ENCODE results near the gene ANKRD6.
A peak's percentile ranks its signal among the peaks of the same experiment; 100 is the strongest.
"Not testable (repeated sequence)": the region's sequence is repeated elsewhere in the genome, so short reads cannot be mapped to it uniquely, and the experiment has no call there.

Gene ANKRD6

DNA sequence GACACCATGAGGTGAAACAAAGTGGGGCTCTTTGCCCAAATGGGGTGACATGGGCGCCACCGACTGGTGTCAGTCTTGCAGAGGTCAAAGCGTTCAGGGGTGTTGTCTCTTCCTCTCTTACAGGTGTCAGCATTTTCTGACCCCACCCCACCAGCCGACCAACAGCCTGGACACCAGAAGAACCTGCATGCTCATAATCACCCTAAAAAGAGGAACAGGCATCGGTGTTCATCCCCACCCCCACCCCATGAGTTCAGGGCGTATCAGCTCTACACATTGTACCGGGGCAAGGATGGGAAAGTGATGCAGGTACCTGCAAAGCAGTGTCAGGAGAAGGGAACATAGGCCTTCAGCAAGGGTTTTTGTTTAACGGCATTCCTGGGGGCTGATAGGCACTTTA, 190.8 kb downstream of the ANKRD6 start:
- Histone ChIP-seq H3K9me3 (ENCODE audit: low read length) (no peaks in the 10 kb centered on the region), H3K36me3 (ENCODE audit: insufficient read depth, low read length) (peaks cover 67% of the 10 kb centered on the region), H2AFZ (ENCODE audit: low read depth, low read length) (no peak overlapping the region), H3K4me1 (ENCODE audit: insufficient read depth, low read length) (no peaks in the 10 kb centered on the region), H3K27me3 (ENCODE audit: insufficient read depth, low read length) (no peaks in the 10 kb centered on the region), H3K4me3 (ENCODE audit: low read length) (no peak overlapping the region)

- H3K4me1 ChIP-seq (ENCODE audit: insufficient read depth, low read length): no peaks in the 10 kb centered on the region
- peaks cover 77% of the 10 kb centered on the region for H3K36me3 ChIP-seq (ENCODE audit: insufficient read depth, low read length)
- H3K27me3 ChIP-seq (ENCODE audit: insufficient read depth, low read length): no peaks in the 10 kb centered on the region
- H3K4me3 ChIP-seq (ENCODE audit: low read length): no peak overlapping the region
- no peak overlapping the region for H2AFZ ChIP-seq (ENCODE audit: low read depth, low read length)
- no peaks in the 10 kb centered on the region for H3K9me3 ChIP-seq (ENCODE audit: low read length)
Measured at GRCh38 chr6:89630488-89630887, 197.5 kb downstream of the ANKRD6 start.

DNA sequence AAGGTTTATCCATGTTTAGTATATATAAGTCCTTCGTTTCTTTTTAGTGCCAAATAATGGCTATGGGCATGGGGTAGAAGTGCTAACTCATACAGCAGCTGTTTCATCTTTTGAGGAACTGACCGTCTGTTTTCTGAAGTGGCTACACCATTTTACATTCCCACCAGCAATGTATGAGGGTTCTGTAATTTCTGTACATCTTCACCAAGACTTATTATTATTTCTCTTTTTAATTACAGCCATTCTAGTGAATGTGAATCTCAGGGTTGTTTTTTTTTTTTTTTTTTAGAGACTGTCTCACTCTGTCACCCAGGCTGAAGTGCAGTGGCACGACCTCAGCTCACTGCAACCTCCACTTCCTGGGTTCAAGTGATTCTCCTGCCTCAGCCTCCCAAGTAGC, 203.5 kb downstream of the ANKRD6 start:
- not testable (repeated sequence) for H3K27me3 ChIP-seq (ENCODE audit: insufficient read depth, low read length); H3K4me3 ChIP-seq (ENCODE audit: low read length); H3K9me3 ChIP-seq (ENCODE audit: low read length); H2AFZ ChIP-seq (ENCODE audit: low read depth, low read length)
- Histone ChIP-seq H3K4me1 (ENCODE audit: insufficient read depth, low read length) (peaks cover 13% of the 10 kb centered on the region), H3K36me3 (ENCODE audit: insufficient read depth, low read length) (peaks cover 42% of the 10 kb centered on the region)

DNA sequence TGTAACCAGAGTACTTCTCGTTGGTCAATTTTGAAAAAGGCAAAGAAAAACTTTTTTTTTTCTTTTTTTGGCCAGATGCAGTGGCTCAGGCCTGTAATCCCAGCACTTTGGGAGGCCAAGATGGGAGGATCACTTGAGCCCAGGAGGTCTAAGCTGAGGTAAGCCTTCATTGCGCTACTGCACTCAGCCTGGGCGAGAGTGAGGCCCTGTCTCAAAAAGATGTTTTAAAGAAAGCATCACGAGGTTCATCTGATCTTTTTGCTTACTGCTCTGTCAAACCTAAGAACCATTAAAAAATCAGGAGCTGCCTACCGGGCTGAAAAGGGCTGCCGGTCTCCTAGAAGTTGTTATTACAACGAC, 205.0 kb downstream of the ANKRD6 start:
- no peaks in the 10 kb centered on the region for H3K27me3 ChIP-seq (ENCODE audit: insufficient read depth, low read length)
- H3K36me3 ChIP-seq (ENCODE audit: insufficient read depth, low read length): peaks cover 41% of the 10 kb centered on the region
- H3K4me3 ChIP-seq (ENCODE audit: low read length): peak overlapping the region; percentile 69
- H3K9me3 ChIP-seq (ENCODE audit: low read length): no peaks in the 10 kb centered on the region
- H2AFZ ChIP-seq (ENCODE audit: low read depth, low read length): peak overlapping the region; percentile 57
- peaks cover 15% of the 10 kb centered on the region for H3K4me1 ChIP-seq (ENCODE audit: insufficient read depth, low read length)

- no peaks in the 10 kb centered on the region for H3K9me3 ChIP-seq (ENCODE audit: low read length)
Measured at GRCh38 chr6:89638320-89639195, 205.6 kb downstream of the ANKRD6 start, which contains the start of gene LYRM2. Gene LYRM2 (minus strand): TSS chr6:89638747. CDS start chr6:89638716, 31 bp downstream.

GRCh38 chr6:89640804-89641203, 207.9 kb downstream of the ANKRD6 start:
- Histone ChIP-seq H3K4me1 (ENCODE audit: insufficient read depth, low read length) (peaks cover 23% of the 10 kb centered on the region), H3K36me3 (ENCODE audit: insufficient read depth, low read length) (peaks cover 35% of the 10 kb centered on the region)

More at GRCh38 chr6:89638320-89639195, 205.6 kb downstream of the ANKRD6 start, which contains the start of gene LYRM2:
- H2AFZ ChIP-seq (ENCODE audit: low read depth, low read length): peak within 1 kb of the TSS; percentile 57
- peaks cover 38% of the 10 kb centered on the region for H3K36me3 ChIP-seq (ENCODE audit: insufficient read depth, low read length)
- peaks cover 22% of the 10 kb centered on the region for H3K4me1 ChIP-seq (ENCODE audit: insufficient read depth, low read length)
- H3K4me3 ChIP-seq (ENCODE audit: low read length): peak within 1 kb of the TSS; percentile 69
- no peaks in the 10 kb centered on the region for H3K27me3 ChIP-seq (ENCODE audit: insufficient read depth, low read length)

DNA sequence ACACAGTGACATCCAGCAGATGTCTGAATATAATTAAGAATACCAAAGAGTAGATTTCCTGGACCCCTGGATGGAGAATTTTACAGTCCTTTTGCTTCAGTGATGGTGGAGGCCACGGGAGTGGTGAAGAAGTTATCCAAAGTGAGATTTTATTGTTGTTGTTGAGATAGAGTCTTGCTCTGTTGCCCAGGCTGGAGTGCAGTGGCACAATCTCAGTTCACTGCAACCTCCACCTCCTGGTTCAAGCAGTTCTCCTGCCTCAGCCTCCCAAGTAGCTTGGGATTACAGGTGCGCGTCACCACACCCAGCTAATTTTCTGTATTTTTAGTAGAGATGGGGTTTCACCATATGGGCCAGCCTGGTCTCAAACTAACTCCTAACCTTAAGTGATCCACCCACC, 208.6 kb downstream of the ANKRD6 start:
- peaks cover 36% of the 10 kb centered on the region for H3K36me3 ChIP-seq (ENCODE audit: insufficient read depth, low read length)
- not testable (repeated sequence) for H3K9me3 ChIP-seq (ENCODE audit: low read length); H3K27me3 ChIP-seq (ENCODE audit: insufficient read depth, low read length); H3K4me3 ChIP-seq (ENCODE audit: low read length); H2AFZ ChIP-seq (ENCODE audit: low read depth, low read length)
- peaks cover 23% of the 10 kb centered on the region for H3K4me1 ChIP-seq (ENCODE audit: insufficient read depth, low read length)

More at GRCh38 chr6:89640804-89641203, 207.9 kb downstream of the ANKRD6 start:
- Histone ChIP-seq H3K9me3 (ENCODE audit: low read length) (no peaks in the 10 kb centered on the region), H2AFZ (ENCODE audit: low read depth, low read length) (no peak overlapping the region), H3K4me3 (ENCODE audit: low read length) (no peak overlapping the region), H3K27me3 (ENCODE audit: insufficient read depth, low read length) (no peaks in the 10 kb centered on the region)

- Histone ChIP-seq H2AFZ (ENCODE audit: low read depth, low read length) (no peak overlapping the region), H3K36me3 (ENCODE audit: insufficient read depth, low read length) (peaks cover 45% of the 10 kb centered on the region)
Measured at GRCh38 chr6:89642956-89643355, 210.0 kb downstream of the ANKRD6 start.

DNA sequence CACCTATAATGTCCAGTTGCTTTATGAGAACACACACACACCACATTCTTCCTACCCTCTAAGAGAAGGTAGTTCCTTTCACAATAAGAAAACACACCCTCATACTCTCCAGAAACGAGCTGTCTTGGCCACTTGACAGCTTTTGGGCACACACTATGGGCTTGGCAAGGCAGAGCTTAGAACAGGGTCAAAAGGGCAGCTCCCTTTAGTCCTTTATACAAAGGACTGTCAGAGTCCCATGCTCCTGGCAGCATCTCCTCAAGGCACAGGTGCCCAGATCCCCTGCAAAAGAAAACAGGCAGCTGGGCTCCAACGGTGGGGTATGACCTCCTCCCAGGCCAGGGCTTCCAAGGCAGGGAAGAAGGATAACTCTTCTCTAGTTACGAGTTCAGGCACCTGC, 210.5 kb downstream of the ANKRD6 start:
- Histone ChIP-seq H3K9me3 (ENCODE audit: low read length) (no peaks in the 10 kb centered on the region), H2AFZ (ENCODE audit: low read depth, low read length) (no peak overlapping the region), H3K4me1 (ENCODE audit: insufficient read depth, low read length) (peaks cover 16% of the 10 kb centered on the region), H3K27me3 (ENCODE audit: insufficient read depth, low read length) (no peaks in the 10 kb centered on the region), H3K36me3 (ENCODE audit: insufficient read depth, low read length) (peaks cover 50% of the 10 kb centered on the region), H3K4me3 (ENCODE audit: low read length) (no peak overlapping the region)

More at GRCh38 chr6:89642956-89643355, 210.0 kb downstream of the ANKRD6 start:
- no peaks in the 10 kb centered on the region for H3K27me3 ChIP-seq (ENCODE audit: insufficient read depth, low read length)
- no peak overlapping the region for H3K4me3 ChIP-seq (ENCODE audit: low read length)
- H3K9me3 ChIP-seq (ENCODE audit: low read length): no peaks in the 10 kb centered on the region
- H3K4me1 ChIP-seq (ENCODE audit: insufficient read depth, low read length): peaks cover 18% of the 10 kb centered on the region

GRCh38 chr6:89644864-89645263, 211.9 kb downstream of the ANKRD6 start:
- Histone ChIP-seq H3K4me3 (ENCODE audit: low read length) (no peak overlapping the region), H3K9me3 (ENCODE audit: low read length) (no peaks in the 10 kb centered on the region), H2AFZ (ENCODE audit: low read depth, low read length) (no peak overlapping the region), H3K4me1 (ENCODE audit: insufficient read depth, low read length) (peaks cover 10% of the 10 kb centered on the region), H3K27me3 (ENCODE audit: insufficient read depth, low read length) (no peaks in the 10 kb centered on the region), H3K36me3 (ENCODE audit: insufficient read depth, low read length) (peaks cover 61% of the 10 kb centered on the region)

DNA sequence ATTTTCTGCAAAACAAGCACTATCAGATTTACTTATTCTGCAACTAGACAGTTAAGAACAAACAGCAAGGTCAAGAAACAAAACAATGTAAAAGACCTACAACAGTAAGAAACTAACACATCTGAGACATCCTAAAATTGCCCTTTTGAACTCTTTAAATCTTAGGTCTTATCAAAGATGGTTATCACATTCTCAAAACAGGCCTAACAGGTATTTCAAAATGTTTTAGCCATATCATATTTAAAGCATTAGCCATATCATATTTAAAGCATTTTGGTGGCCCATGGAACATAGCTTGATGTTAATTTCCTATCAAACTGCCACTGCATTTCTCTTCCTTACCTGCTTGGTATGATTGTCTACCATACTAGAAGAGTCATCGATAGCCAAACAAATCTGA, 216.7 kb downstream of the ANKRD6 start:
- Histone ChIP-seq H3K36me3 (ENCODE audit: insufficient read depth, low read length) (peaks cover 70% of the 10 kb centered on the region), H3K4me3 (ENCODE audit: low read length) (no peak overlapping the region), H2AFZ (ENCODE audit: low read depth, low read length) (no peak overlapping the region), H3K27me3 (ENCODE audit: insufficient read depth, low read length) (no peaks in the 10 kb centered on the region), H3K9me3 (ENCODE audit: low read length) (no peaks in the 10 kb centered on the region), H3K4me1 (ENCODE audit: insufficient read depth, low read length) (no peaks in the 10 kb centered on the region)

GRCh38 chr6:89650579-89650978, 217.6 kb downstream of the ANKRD6 start:
- Histone ChIP-seq H3K4me3 (ENCODE audit: low read length) (no peak overlapping the region), H3K9me3 (ENCODE audit: low read length) (no peaks in the 10 kb centered on the region), H3K4me1 (ENCODE audit: insufficient read depth, low read length) (no peaks in the 10 kb centered on the region), H3K36me3 (ENCODE audit: insufficient read depth, low read length) (peaks cover 77% of the 10 kb centered on the region), H3K27me3 (ENCODE audit: insufficient read depth, low read length) (no peaks in the 10 kb centered on the region), H2AFZ (ENCODE audit: low read depth, low read length) (no peak overlapping the region)

DNA sequence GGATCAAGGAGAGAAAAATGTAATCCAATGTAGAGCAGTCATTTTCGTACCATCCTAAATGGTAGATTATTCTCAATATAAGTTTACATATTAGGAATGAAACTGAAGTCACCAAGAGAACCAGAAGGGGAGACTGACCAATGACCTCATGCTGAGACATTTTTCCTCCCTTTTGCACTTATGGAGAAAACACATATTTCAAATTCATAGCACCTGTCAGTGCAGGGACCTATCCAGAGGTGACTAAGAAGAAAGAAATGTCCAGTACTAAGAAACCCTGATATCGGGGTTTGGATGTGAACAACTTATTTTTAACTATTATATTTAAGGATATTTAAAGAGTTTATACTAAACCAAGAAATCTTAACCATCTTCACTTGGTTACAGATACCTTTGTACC, 222.2 kb downstream of the ANKRD6 start:
- peaks cover 78% of the 10 kb centered on the region for H3K36me3 ChIP-seq (ENCODE audit: insufficient read depth, low read length)
- H3K4me1 ChIP-seq (ENCODE audit: insufficient read depth, low read length): no peaks in the 10 kb centered on the region

More for the DNA sequence above, 222.2 kb downstream of the ANKRD6 start:
- Histone ChIP-seq H3K27me3 (ENCODE audit: insufficient read depth, low read length) (no peaks in the 10 kb centered on the region), H3K4me3 (ENCODE audit: low read length) (no peak overlapping the region), H2AFZ (ENCODE audit: low read depth, low read length) (no peak overlapping the region), H3K9me3 (ENCODE audit: low read length) (no peaks in the 10 kb centered on the region)
